Testis (tissue), 3 donors: ENCODE measurements around the gene BRSK2. TPM values are rescaled to one million over a fixed set of nuclear protein-coding genes. Genes with fewer than 3 reads are reported as not detected.

Source experiments
- DNase-seq: peaks from one replicate; pipeline ENCODE4 v3.0.0-alpha.2; 2019
- H3K27ac ChIP-seq, 2 donors: fragments of 200-600 bp; sonication (generic); one replicate each; pipeline ENCODE4 v1.5.1; 2019
- H3K27me3 ChIP-seq: fragments of 200-600 bp; sonication (generic); one replicate; pipeline ENCODE4 v1.5.1; 2019
- H3K36me3 ChIP-seq: fragments of 200-600 bp; sonication (generic); one replicate; pipeline ENCODE4 v1.5.1; 2017; ENCODE audit warnings: low read depth; ENCODE audit errors: missing control alignments
- H3K4me1 ChIP-seq: fragments of 200-600 bp; sonication (generic); one replicate; pipeline ENCODE4 v1.5.1; 2019
- H3K4me3 ChIP-seq, 2 donors: fragments of 200-600 bp; sonication (generic); one replicate each; pipeline ENCODE4 v1.5.1; 2017 to 2019
- H3K9me3 ChIP-seq: fragments of 200-600 bp; sonication (generic); one replicate; pipeline ENCODE4 v1.5.1; 2017
- CTCF ChIP-seq, 3 experiments: fragments of 450-650 bp in 2 of 3; fragments of 200-600 bp in 1 of 3; sonication (generic) in 1 of 3; IDR thresholded peaks; one replicate each; pipeline ENCODE4 v1.5.1; 2016 to 2019; ENCODE audit warnings: antibody characterized with exemption in 3 of 3, mild to moderate bottlenecking in 2 of 3, moderate library complexity in 1 of 3
- POLR2A ChIP-seq: fragments of 450-650 bp; IDR thresholded peaks from one replicate; pipeline ENCODE4 v1.6.1; 2017; ENCODE audit warnings: antibody characterized with exemption, mild to moderate bottlenecking, moderate library complexity
- WGBS, 2 donors: methylation state at CpG; one replicate each; pipeline ENCODE4 v1.1.5; 2018; 5-methylcytosine and 5-hydroxymethylcytosine counted together
- intact Hi-C: fragments of 100-400 bp; cut with DNase I; formaldehyde crosslinking; loops from one replicate; pipeline ENCODE4 v1.15.1; 2023; ENCODE audit warnings: low total_unique reads
- polyA plus RNA-seq: library from polyadenylated mRNA; stranded (reverse); fragments of 350-450 nt; fragmentation: Illumina TruSeq; extraction: RNeasy Lipid Tissue Mini Kit (QIAGEN cat#74804); gene quantifications from one replicate; pipeline ENCODE4 v1.2.3, GENCODE V29; 2014; ENCODE audit warnings: low read depth, low replicate concordance; ENCODE audit not compliant: insufficient read depth
- total RNA-seq, 2 donors: library from RNA; depleted of rRNA; stranded (reverse); fragments of >200 nt; gene quantifications; one replicate each; pipeline ENCODE4 v1.2.3, GENCODE V29; 2016

The BRSK2 gene
- total and polyA plus RNA-seq, 3 donors from 2014 or later: 24.7 to 52.3 (median 49.1) TPM

GRCh38 chr11:1475841-1476240 lies 86.1 kb downstream of the BRSK2 start:
- DNase-seq: no peak
- H3K36me3 ChIP-seq: no peaks in the 10 kb centered on the region
- intact Hi-C loops: no loop called here
- no peaks in the 10 kb centered on the region for H3K9me3 ChIP-seq
- no peak for TF ChIP-seq POLR2A
- TF ChIP-seq CTCF (IDR thresholded peaks at IDR 0.05): no peak
- H3K27ac ChIP-seq: no peak overlapping the region
- H3K27me3 ChIP-seq: no peaks in the 10 kb centered on the region
- H3K4me3 ChIP-seq: no peak overlapping the region
- H3K4me1 ChIP-seq: peaks cover 2% of the 10 kb centered on the region
- 89 to 93% methylated on average over 12 of the region's 12 CpGs for WGBS, 2 donors

GRCh38 chr11:1476940-1477736 lies 87.4 kb downstream of the BRSK2 start:
- Histone ChIP-seq H3K9me3 (no peaks in the 10 kb centered on the region), H3K27ac (no peak overlapping the region), H3K4me3 (no peak overlapping the region), H3K27me3 (no peaks in the 10 kb centered on the region), H3K4me1 (peaks cover 10% of the 10 kb centered on the region), H3K36me3 (no peaks in the 10 kb centered on the region)
- WGBS, 2 donors: 92 to 94% methylated on average over 20 of the region's 20 CpGs
- intact Hi-C loops: no loop called here
- DNase-seq: no peak
- no peak for TF ChIP-seq POLR2A
- TF ChIP-seq CTCF (IDR thresholded peaks at IDR 0.05): no peak

GRCh38 chr11:1478011-1478410 lies 88.3 kb downstream of the BRSK2 start:
- no peaks in the 10 kb centered on the region for H3K36me3 ChIP-seq
- no peak overlapping the region for H3K27ac ChIP-seq
- intact Hi-C loops: no loop called here
- H3K9me3 ChIP-seq: no peaks in the 10 kb centered on the region
- H3K27me3 ChIP-seq: no peaks in the 10 kb centered on the region
- no peak overlapping the region for H3K4me3 ChIP-seq
- 95% methylated on average over 13 of the region's 13 CpGs for WGBS, 2 donors
- peaks cover 10% of the 10 kb centered on the region for H3K4me1 ChIP-seq
- no peak for DNase-seq
- TF ChIP-seq CTCF (IDR thresholded peaks at IDR 0.05): no peak
- no peak for TF ChIP-seq POLR2A

DNA sequence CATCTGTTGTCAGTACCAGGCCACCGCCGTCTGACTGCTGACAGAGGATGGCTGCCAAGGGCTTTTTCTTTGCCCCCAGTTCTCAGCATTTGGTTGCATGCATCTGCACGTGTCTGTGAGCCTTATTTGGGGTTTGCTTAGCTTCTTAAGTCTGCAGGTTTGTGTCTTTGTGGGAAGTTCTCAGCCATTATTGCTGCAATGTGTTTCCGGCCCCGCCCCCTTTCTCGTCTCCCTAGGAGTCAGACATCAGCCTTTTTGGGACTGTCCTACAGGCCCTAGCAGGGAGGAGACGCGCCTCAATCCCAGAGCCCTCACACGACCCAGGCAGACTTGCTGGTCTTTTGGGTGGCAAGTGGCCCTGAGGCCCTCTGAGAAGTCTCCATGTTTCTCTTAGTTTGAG lies 88.8 kb downstream of the BRSK2 start:
- intact Hi-C loops: no loop called here
- H3K9me3 ChIP-seq: no peaks in the 10 kb centered on the region
- H3K4me3 ChIP-seq: no peak overlapping the region
- H3K27ac ChIP-seq: no peak overlapping the region
- no peak for TF ChIP-seq CTCF (IDR thresholded peaks at IDR 0.05)
- no peak for TF ChIP-seq POLR2A
- no peaks in the 10 kb centered on the region for H3K27me3 ChIP-seq
- no peaks in the 10 kb centered on the region for H3K36me3 ChIP-seq
- 77 to 85% methylated on average over 7 to 9 of the region's 9 CpGs for WGBS, 2 donors
- peaks cover 10% of the 10 kb centered on the region for H3K4me1 ChIP-seq
- DNase-seq: no peak
